Gastroesophageal sphincter (tissue), 4 donors: ENCODE results near the gene OPRL1. TPM values are rescaled to one million over a fixed set of nuclear protein-coding genes. Genes with fewer than 3 reads are reported as not detected.

Experiments used
- ATAC-seq: fragments of 150-250 bp; one replicate; pipeline ENCODE4 v1.9.1; 2016; ENCODE audit warnings: mild to moderate bottlenecking, moderate library complexity
- H3K27ac ChIP-seq, 4 donors: fragments of 200-600 bp; sonication (generic) in 3 of 4; 1 replicate in 3 of 4; 2 replicates in 1 of 4; pipeline ENCODE4 v1.5.1; 2016 to 2019
- H3K27me3 ChIP-seq: fragments of 200-600 bp; sonication (generic); one replicate; pipeline ENCODE4 v1.5.1; 2019
- H3K36me3 ChIP-seq, 2 donors: fragments of 200-600 bp; sonication (generic); one replicate each; pipeline ENCODE4 v1.5.1; 2019; ENCODE audit warnings: control low read depth in 1 of 2
- H3K4me1 ChIP-seq, 3 donors: fragments of 200-600 bp; sonication (generic); 1 replicate in 2 of 3; 2 replicates in 1 of 3; pipeline ENCODE4 v1.5.1; 2016 to 2019; ENCODE audit warnings: control low read depth in 2 of 3
- H3K4me3 ChIP-seq, 2 donors: fragments of 200-600 bp; sonication (generic); one replicate each; pipeline ENCODE4 v1.5.1; 2019; ENCODE audit warnings: mild to moderate bottlenecking in 1 of 2, moderate library complexity in 1 of 2
- H3K9me3 ChIP-seq, 3 donors: fragments of 200-600 bp; sonication (generic); one replicate each; pipeline ENCODE4 v1.5.1; 2017 to 2019; ENCODE audit warnings: control low read depth in 2 of 3
- EP300 ChIP-seq: sonication (generic); formaldehyde crosslinking; IDR thresholded peaks from one replicate; pipeline ENCODE4 v1.6.1; 2017; ENCODE audit warnings: antibody characterized with exemption, mild to moderate bottlenecking
- POLR2A ChIP-seq, 2 donors: fragments of 450-650 bp; IDR thresholded peaks; one replicate each; pipeline ENCODE4 v1.6.1; 2017; ENCODE audit warnings: antibody characterized with exemption in 2 of 2, mild to moderate bottlenecking in 2 of 2, moderate library complexity in 1 of 2
- POLR2AphosphoS5 ChIP-seq: sonication (generic); formaldehyde crosslinking; IDR thresholded peaks from one replicate; pipeline ENCODE4 v1.6.1; 2017; ENCODE audit warnings: antibody characterized with exemption
- WGBS, 2 donors: methylation state at CpG; one replicate each; pipeline ENCODE4 v1.1.5; 2018; ENCODE audit warnings: low coverage in 1 of 2; 5-methylcytosine and 5-hydroxymethylcytosine counted together
- total RNA-seq, 4 donors: library from RNA; depleted of rRNA; stranded (reverse); fragments of >200 nt; gene quantifications; one replicate each; pipeline ENCODE4 v1.1.0, GENCODE V29; 2016
- TF ChIP-seq, protein P1 (sequence below), 4 experiments: fragments of 200-600 bp in 2 of 4; fragments of 450-650 bp in 2 of 4; sonication (generic) in 1 of 4; IDR thresholded peaks; one replicate each; pipeline ENCODE4 v1.5.1; 2017 to 2019; ENCODE audit warnings: antibody characterized with exemption in 4 of 4, mild to moderate bottlenecking in 2 of 4, moderate library complexity in 2 of 4

OPRL1 gene
- total RNA-seq, 4 donors from 2014 or later = 0.50 to 1.1 (median 0.66) TPM

GRCh38 chr20:64111841-64112641 is 32.2 kb downstream of the OPRL1 start:
- H3K4me3 ChIP-seq = no peak overlapping the region
- no peaks in the 10 kb centered on the region for H3K36me3 ChIP-seq
- WGBS, 2 donors = 74% methylated on average over 5 of the region's 19 CpGs; no CpG with 5 or more reads in 1 of the 2 donors
- ATAC-seq = no peak
- no peaks in the 10 kb centered on the region for H3K4me1 ChIP-seq
- peaks cover 18% of the 10 kb centered on the region for H3K27me3 ChIP-seq
- TF ChIP-seq POLR2AphosphoS5 = no peak
- TF ChIP-seq, protein P1, sequence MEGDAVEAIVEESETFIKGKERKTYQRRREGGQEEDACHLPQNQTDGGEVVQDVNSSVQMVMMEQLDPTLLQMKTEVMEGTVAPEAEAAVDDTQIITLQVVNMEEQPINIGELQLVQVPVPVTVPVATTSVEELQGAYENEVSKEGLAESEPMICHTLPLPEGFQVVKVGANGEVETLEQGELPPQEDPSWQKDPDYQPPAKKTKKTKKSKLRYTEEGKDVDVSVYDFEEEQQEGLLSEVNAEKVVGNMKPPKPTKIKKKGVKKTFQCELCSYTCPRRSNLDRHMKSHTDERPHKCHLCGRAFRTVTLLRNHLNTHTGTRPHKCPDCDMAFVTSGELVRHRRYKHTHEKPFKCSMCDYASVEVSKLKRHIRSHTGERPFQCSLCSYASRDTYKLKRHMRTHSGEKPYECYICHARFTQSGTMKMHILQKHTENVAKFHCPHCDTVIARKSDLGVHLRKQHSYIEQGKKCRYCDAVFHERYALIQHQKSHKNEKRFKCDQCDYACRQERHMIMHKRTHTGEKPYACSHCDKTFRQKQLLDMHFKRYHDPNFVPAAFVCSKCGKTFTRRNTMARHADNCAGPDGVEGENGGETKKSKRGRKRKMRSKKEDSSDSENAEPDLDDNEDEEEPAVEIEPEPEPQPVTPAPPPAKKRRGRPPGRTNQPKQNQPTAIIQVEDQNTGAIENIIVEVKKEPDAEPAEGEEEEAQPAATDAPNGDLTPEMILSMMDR (IDR thresholded peaks at IDR 0.05) = no peak
- no peak for TF ChIP-seq EP300
- TF ChIP-seq POLR2A (IDR thresholded peaks at IDR 0.05) = no peak
- H3K27ac ChIP-seq = no peak overlapping the region
- H3K9me3 ChIP-seq = no peaks in the 10 kb centered on the region

- no peaks in the 10 kb centered on the region for H3K4me1 ChIP-seq
- ATAC-seq = no peak
- TF ChIP-seq EP300 = no peak
- TF ChIP-seq, protein P1 (IDR thresholded peaks at IDR 0.05) = no peak
- TF ChIP-seq POLR2AphosphoS5 = no peak
- no peak for TF ChIP-seq POLR2A (IDR thresholded peaks at IDR 0.05)
- peaks cover 9% of the 10 kb centered on the region for H3K27me3 ChIP-seq
- H3K27ac ChIP-seq = no peak overlapping the region
- WGBS, 2 donors = 67% methylated on average over 7 of the region's 18 CpGs; no CpG with 5 or more reads in 1 of the 2 donors
- H3K36me3 ChIP-seq = no peaks in the 10 kb centered on the region
- no peaks in the 10 kb centered on the region for H3K9me3 ChIP-seq
- no peak overlapping the region for H3K4me3 ChIP-seq
Measured at GRCh38 chr20:64112691-64113443, 33.0 kb downstream of the OPRL1 start.

DNA sequence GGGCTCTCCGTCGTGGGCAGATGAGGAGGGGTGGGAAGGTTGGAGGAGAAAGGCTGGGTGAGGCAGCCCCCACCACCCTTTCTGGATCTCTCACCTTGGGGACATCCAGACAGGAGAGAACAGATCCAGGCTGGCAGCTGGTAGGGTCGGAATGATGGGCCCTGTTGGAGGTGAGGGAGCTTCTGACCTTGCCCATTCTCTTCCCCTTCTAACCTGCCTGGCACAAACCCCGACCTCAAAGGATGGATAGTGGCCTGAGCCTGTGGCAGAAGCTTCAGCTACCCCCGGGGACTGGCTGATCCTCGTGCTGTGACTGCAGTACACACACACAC is 33.5 kb downstream of the OPRL1 start:
- WGBS, 2 donors = 67% methylated on average over 3 of the region's 6 CpGs; no CpG with 5 or more reads in 1 of the 2 donors
- H3K9me3 ChIP-seq = no peaks in the 10 kb centered on the region
- H3K36me3 ChIP-seq = no peaks in the 10 kb centered on the region
- TF ChIP-seq POLR2A (IDR thresholded peaks at IDR 0.05) (no peak), EP300 (no peak), POLR2AphosphoS5 (no peak)
- TF ChIP-seq, protein P1 (IDR thresholded peaks at IDR 0.05) = no peak
- H3K27ac ChIP-seq = no peak overlapping the region
- H3K4me3 ChIP-seq = no peak overlapping the region
- H3K27me3 ChIP-seq = peaks cover 5% of the 10 kb centered on the region
- no peak for ATAC-seq
- H3K4me1 ChIP-seq = no peaks in the 10 kb centered on the region

DNA sequence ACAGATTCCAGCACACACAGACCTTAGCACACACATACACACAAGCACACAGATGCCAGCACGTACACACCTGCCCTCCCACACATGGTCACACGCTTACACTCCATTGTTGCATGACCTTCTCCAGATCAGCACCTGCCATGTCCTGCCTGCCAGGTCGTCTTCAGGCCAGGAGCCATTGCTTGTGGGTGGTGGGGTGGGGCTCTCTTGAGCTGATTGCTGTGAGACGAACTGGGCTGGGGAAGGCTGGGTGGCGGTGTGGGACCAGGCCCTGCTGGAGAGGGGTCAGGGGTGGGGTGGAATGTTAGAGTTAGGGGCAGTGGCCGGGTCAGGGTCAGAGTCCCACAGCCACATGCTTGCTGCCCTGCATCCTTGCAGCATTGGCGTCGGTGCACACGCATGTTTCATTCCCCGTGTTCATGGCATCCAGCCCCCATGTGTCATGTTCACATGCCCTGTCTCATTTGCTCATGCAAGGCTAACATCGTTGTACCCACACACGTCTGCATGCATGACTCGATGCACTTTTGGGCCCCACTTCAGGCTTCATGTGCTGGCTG is 34.0 kb downstream of the OPRL1 start:
- H3K4me3 ChIP-seq = no peak overlapping the region
- H3K27me3 ChIP-seq = peaks cover 4% of the 10 kb centered on the region
- H3K4me1 ChIP-seq = no peaks in the 10 kb centered on the region
- ATAC-seq = no peak
- TF ChIP-seq, protein P1 (IDR thresholded peaks at IDR 0.05) = no peak
- TF ChIP-seq POLR2A (IDR thresholded peaks at IDR 0.05) (no peak), EP300 (no peak), POLR2AphosphoS5 (no peak)
- WGBS, 2 donors = 80% methylated on average over 9 of the region's 13 CpGs; no CpG with 5 or more reads in 1 of the 2 donors
- no peaks in the 10 kb centered on the region for H3K36me3 ChIP-seq
- no peaks in the 10 kb centered on the region for H3K9me3 ChIP-seq
- no peak overlapping the region for H3K27ac ChIP-seq
